T follicular helper cell (primary cell): ENCODE data around the gene S100A11.
"Not testable (repeated sequence)": the region's sequence is repeated elsewhere in the genome, so short reads cannot be mapped to it uniquely, and the experiment has no call there.

Source experiments
- DNase-seq: peaks from one replicate; pipeline ENCODE4 v3.0.0-alpha.2; 2020; ENCODE audit warnings: low read depth
- total RNA-seq, 2 experiments: gene quantifications; one replicate each; lab custom pipeline; 2026; lab: John Stamatoyannopoulos, UW

Gene S100A11
- 30.3 to 98.7 reads per million in 2 experiments for total RNA-seq

DNA sequence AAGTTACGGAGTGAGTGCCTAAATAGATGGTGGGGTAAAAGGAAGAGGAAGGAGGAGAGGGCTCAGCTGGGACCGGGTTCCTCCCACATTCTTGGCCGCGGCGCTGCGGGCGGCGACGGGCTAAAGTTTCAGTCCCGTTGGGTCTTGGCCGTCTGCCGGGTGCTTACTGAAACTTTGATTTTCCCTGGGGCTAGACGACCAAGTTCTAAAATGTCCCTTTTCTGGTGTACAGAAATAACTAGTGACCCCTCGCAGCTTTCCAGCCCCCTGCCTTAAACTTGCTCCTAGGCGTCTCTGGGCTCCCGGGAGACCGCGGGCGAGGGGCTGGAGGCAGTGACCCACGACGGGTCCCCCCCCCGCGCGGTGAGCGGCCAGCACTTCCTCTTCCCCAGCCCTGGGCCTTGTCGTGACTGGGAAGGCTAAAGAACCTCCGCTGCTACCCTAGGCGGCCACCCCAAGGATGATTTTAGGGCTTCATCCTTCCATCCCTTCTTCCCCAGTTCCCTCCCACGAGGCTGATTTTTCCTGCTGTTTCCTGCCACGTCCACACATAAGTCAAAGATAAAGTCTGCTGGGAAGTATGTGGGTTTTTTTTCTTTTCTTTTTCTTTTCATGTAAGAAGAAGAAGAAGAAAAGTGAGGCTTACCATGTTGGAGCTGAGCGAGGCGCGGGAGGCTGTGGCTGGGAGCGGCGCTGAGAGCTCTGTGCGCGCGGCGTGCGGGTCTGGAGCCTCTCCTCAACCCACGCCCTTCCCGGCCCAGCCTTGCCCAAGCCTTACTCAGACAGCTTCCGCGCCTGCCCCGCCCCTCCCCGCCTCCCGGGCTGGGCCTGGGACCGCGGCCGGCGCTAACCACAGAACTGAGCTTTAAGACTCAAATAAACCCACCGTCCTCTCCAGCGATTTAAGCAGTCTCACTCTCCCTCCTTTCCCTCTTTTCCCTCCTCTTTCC lies at the start of gene S100A11:
Gene S100A11, minus strand, starts transcription at position 738 of the 950 bp plus-strand sequence. Its CDS starts 89 bp downstream, at position 649.
- peak; percentile 41 for DNase-seq

DNA sequence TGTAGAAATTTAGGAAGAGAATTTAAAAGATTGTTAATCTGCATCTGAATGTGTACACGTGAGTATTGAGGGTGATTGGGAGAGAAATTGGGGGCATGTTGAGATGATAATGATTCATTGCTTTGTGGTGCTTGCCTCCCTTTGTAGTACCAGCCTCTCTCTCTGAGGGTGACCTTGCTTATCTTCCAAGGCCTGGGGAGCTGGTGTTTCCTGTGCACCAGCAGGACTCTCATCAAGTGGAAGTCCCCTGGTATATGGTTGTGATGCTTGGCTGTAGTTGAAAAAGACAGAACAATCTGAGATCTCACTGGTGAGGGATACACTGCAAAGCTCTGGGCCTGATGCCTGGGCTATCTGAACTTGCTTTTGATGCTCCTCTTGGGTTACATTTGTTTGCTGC lies 48.0 kb upstream of the S100A11 start:
- no peak for DNase-seq

DNA sequence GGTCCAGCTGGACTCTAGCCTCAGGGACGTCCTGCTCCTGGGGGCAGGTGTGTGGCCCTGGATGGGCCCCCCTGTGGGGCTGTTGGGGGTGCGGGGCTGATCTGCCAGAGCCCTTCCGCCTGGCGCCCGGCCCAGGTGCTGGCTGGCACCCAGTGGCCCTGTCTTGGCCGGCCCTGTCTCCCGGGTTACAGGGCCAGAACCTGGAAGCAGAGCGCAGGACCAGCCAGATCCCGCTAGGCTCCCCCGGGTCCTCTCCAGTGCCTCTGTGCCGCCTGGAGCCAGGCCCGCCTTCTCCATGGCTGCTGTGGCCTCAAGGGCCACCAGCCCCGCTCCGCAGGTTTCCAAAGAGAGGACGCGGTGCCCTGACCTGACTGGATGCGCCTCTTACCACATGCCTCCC lies 44.2 kb upstream of the S100A11 start:
- DNase-seq, result not testable (repeated sequence)

DNA sequence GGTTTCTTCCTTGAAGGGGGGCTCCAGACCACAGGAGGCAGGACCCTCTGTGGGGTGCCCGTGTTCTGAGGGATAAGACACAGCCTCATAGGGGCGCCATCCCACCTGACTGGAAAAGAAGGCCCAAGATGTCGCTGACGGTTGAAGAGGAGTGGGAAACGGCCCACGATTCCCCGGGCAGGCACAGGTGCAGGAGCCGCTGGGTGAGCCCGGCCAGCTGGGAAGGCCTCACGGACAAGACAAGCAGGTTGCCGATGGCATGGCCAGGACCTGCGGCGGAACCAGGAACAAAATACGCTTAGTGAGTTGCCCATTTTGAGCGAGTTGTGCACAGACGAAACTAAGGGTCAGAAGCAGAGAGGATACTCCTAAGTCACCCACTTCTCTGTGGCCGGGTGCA lies 43.7 kb upstream of the S100A11 start:
- not testable (repeated sequence) for DNase-seq

DNA sequence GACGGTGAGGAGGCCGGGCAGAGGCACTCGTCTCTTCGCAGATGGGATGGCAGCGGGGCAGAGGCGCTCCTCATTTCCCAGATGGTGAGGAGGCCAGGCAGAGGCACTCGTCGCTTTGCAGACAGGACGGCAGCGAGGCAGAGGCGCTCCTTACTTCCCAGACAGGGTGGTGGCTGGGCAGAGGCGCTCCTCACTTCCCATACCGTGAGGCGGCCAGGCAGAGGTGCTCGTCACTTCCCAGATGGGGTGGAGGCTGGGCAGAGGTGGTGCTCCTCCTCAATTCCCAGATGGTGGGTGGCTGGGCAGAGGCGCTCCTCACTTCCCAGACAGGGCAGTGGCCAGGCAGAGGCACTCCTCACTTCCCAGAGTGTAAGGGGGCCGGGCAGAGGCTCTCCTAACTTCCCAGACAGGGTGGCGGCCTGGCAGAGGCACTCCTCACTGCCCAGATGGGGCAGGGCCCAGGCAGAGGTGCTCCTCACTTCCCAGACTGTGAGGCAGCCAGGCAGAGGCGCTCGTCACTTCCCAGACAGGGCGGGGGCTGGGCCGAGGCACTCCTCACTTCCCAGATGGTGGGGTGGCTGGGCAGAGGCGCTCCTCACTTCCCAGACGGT lies 42.1 kb upstream of the S100A11 start:
- DNase-seq, result no peak

DNA sequence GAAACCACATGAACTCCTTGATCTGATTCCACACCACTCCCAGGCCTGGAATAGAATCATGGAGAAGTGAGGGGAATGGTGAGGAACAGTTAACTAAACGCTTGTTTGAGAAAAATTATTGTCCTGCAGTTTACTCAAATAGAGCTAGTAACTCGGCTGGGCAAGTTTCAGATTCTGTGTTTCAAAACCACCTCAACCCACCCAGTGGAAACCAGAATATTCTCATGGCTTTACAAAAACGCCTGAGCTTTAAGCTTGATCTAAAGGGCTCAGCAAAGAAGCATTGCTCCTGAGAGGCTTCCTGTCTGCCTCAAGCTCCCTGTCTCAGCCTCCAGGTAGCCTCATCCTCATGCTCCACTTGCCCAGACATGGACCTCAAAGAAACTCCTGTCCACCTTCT lies 35.5 kb upstream of the S100A11 start:
- no peak for DNase-seq

DNA sequence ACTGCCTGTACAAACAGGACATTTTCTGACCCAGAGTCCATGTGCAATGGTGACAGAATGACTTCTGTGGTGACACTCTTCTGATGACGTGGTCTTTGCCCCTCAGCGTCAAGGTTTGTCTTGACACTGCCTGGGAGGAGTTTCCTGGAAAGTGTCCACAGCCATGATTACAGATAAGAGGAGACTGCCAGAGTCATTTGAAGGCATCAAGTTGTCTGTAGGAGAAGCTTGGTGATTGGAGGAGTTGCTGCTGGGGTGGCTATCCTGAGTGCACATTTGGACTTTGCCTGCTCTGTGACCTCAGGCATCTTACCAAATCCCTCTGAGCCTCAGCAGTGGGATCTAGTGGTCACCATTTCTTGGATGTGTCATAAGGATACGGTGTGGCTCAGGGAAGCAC lies 34.3 kb upstream of the S100A11 start:
- no peak for DNase-seq

DNA sequence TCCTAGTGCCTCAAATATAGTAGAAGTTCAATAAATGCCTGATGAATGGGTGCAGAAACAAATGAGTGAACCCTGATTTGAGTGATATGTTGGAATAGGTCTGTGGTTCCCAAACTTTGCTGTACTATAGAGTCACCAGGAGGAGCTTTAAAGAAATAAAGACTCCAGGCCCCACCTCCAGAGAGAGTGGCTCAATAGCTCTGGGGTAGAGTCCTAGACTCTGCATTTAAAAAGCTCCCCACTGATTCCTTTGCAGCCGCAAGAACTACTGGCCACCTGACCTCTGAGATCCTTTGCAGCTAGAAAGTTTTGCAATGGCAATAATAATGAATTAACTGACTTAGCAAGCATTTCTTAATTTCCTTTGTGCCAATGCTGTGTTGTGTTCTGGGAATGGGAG lies 31.1 kb upstream of the S100A11 start:
- no peak for DNase-seq

DNA sequence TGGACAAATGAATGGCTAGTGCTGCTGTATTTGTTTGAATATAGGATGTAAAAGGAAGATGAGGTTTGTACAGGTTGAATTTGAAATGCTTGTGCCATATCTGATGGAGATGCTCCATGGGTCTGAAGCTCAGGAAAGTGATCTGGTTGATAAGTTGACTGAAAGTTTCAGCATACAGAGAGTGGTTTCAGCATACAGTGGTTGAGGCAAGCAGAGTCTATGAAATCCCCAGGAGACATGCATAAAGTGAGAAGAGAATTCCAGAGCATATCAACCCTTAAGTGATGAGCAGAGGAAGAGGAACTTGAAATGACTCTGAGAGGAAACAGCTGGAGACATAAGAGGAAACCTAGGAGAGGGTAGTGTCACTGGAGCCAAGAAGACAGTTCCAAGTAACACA lies 30.3 kb upstream of the S100A11 start:
- DNase-seq, result no peak

DNA sequence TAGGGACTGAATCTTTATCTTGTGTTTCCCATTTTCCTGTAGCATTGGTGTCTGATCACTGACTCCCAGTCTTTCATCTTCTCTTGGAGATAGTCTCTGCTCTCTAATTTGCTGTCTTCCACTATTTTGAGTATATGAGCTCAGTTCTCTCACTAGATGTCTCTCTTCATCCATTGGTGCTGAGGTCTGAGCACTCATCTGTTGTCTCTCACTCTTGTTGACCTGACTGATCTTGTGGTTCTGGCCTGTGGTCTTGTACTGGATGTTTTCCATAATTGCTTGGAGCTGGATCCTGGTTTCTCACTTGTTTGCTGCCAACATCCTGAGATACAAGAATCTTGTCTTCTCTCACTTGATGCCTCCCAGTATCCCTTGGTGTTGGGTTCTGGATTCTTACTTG lies 25.1 kb upstream of the S100A11 start:
- no peak for DNase-seq

DNA sequence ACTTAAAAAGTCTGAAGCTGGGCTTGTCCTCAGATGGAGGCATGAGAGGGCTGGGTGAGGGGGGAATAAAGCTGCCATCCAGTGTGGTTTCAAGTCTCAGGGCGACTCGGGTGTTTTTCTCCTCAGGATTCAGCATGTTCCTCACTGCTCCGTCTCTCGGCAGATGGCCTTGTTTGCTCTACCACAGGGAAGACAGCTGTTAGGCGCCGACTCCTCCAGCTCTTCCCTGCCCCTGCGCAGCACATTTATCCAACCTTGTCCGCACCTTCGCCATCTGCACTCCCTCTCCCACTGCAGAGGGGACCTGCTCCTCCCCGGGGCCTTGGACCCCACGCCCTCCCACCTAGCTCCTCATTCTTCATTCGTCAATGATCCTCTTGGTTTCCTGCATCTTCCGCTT lies 16.6 kb upstream of the S100A11 start:
- DNase-seq, result no peak

DNA sequence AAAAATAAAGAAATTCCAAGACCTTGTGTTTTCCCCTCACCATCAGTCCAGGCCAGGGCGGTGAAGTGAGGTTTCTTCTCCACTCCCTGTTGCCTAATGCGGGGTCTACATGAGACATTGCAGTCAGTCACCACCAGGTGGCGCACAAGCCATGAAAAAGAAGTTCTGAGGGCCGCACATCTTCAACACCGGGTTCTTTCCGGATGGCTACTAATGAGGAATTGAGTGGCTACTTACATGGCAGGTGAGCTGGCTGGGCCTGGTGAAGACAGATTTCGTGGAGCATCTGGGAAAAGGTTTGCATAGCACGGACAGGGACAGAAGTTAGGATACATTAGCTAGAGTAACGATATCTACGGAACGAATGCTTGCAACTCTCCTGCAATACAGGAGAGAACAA lies 15.8 kb upstream of the S100A11 start:
- peak; percentile 73 for DNase-seq

DNA sequence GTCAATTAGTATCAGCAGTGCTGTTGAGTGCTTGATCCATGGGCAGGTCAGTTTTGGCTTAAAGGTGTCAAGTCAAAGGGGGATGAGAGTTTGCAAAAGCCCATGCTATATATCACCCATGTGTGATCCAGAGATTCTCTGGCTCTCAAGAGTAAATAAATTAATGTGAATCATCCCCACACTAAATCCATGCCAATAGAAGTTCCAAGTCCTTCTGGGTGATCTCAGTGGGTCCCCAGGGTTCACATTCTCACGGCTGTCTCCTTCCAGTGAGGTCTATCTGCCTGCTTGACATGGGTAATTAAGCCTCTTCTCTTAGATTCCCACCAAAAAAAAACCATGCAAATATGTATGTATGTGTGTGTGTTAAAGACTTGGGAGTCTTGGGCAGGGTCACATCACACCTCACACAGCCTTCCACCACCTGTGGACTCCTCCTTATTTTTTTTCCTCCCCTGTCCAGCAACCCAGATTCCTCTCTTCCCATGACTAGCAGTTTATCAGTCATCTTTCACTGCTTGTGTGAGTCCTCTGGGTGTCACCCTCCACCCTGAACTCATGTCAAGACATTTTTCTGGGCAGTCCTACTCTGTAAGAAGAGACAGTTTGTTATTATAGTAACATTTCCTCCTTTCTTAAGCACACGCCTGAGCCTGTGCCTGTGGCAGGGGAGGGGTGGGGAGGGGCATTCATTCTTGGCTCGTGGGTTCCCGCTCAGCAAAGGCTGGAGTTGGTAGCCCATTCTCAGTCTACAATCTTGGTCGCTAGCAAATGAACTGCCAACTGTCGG lies 14.3 kb upstream of the S100A11 start:
- DNase-seq, result no peak

DNA sequence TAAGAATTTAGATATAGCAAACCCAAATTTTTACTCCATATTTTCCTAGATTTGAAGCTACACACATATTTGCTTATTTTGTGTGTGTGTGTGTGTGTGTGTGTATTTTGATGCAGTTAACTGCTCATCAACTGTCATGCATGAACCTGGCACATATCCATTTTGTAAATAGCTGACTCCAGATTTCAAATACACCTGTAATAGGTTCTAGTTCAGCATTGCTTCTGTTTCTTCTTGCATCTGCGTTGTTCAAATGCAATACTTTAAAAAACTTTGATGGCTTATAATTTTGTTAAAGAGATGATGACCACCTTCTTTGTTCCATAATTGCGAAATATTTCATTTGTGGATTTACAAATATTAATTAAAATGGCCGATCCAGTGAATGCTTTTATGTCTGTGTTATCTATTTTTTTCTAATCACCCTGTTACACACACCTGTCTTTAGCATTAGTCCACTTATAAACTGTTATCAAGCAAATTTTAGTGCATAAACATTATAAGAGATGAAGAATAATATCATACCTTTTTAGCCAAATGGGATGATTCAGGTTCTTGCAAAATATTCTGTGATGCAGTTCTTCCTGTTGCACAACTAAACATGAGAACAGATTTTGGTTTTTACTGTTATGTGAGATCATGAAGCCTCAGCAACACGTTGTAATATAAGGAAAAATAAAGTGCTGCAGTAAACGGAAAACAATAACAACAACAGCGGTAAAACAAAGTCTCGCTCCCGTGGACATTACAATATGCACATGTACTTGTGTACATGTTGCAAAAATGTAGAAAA lies 12.7 kb upstream of the S100A11 start:
- no peak for DNase-seq

DNA sequence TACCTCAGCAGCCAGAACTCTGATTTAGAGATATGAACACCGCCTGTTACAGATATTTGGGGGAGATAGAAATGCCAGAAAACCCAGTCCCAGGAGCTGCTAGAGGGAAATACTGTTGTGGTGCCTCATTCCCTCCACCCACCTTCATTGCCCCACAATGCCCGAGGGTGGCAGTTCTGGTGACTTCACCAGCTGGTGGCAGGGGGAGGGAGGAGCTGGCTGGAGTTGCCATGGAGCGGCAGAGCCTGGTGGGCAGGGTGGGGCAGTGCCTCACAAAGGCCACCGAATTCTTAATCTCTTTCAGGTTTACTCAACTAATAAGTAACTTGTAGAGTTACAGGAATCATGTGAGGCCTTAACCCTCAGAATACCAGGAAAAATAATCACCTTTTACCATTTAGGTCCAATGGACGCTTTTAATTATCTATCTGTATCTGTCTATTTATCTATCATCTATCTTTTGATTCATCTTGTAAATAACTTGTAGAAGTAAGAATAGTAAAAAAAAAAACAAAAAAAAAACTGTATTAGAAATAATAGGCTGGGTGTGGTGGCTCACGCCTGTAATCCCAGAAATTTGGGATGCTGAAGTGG lies 11.7 kb upstream of the S100A11 start:
- DNase-seq, result peak; percentile 29

DNA sequence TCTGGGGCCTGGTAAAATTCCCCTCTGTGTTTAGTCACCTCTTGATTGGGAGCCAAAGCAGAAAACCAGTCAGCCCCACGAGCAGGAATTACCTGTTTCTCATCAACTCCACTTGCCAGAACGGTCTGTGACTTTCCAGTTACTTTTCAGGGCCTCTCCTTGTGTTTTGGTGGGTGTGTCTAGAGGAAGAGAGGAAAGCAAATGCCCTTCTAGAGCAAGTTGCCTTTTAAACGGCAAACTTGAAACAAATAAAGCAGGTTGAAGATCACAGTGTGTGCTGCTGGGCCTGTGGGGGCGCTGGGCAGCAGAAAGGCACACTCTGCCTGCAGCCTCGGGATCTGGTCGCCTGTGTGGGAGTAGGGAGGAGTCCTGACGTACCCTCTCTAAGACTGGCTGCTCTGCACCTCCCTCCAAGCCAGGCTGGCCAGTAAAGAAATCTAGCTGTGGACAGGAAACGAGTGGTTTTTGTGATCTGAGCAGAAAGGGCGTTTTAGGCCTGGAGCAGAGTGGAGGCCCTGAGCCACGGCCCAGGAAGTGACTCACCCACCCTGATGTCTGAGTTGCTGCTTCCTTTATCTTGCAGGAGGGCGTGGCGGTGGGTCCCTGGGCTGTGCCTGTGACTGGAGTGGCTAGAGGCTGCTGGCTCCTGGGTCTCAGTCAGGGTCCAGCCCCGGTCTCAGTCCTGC lies 11.1 kb upstream of the S100A11 start:
- peak; percentile 73 for DNase-seq

DNA sequence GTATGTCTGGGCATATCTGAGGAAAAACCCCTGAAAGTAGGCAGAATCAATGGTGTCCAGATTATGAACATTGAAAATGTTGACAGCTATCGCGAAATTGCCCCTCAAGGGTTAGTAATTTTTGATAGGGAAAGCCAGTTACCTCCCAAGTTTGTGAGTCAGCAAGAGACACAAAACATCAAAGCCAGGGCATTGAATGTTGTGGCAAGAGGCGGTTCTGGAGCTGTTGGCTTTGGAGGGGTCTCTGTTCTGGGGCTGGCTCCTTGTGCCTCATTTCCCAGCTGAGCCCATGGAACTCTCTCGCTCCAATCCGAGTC lies 10.6 kb upstream of the S100A11 start:
- DNase-seq, result no peak

DNA sequence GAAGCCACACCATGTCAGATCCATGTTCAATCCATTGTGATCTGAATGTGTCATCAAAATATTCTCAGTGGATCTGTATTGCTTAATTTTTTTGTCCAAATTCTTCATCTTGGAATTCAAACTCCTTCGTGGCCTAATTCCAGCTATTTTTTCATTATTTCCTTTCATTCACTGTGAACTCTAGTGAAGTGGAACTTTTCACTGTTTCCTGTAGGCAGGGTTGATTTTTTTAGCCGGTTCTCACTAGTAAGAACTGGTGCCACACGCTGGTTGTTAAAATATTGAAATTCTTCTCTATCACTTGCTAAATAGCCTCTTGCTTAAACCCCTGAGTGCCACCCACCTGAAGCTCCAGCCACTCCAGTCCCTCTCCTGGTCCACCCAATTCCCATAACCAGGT lies 7.6 kb upstream of the S100A11 start:
- no peak for DNase-seq

DNA sequence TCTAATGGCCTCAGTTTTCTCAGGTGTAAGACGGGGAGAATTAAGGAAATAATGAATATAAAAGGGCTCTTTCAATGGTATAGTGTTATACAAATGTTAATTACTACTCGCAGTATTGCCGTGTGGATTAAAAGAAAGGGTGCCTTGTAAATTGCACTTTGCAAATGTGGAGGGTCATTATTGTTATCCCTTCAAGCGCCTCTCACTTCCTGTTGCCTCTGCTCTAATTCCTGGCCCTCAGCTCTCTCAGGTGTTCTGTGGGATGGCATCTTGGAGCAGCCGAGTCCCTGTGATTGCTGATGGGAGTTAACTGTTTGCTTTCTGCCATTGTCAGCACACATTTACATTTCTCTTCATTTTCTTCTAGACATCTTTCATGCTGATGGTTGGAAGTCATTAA lies 7.1 kb upstream of the S100A11 start:
- DNase-seq, result no peak

DNA sequence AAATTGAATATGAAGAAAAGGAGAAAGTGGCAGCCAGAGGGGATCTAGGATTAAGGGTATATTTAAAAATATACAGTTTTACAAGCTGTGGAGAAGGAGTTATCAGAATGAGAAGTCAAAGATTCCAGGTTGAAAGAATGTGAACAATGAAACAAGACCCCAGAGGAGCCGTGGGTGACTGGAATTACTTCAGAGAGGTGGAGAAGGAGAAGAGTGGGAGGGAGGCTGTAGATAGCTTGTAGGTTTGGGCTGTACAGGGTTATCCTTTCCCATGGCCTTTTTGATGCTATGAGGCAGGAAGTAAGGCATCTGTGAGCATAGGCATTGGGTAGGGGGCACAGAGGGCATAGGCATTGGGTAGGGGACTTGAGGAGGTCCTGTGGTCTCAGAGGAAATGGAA lies 5.2 kb upstream of the S100A11 start:
- no peak for DNase-seq

DNA sequence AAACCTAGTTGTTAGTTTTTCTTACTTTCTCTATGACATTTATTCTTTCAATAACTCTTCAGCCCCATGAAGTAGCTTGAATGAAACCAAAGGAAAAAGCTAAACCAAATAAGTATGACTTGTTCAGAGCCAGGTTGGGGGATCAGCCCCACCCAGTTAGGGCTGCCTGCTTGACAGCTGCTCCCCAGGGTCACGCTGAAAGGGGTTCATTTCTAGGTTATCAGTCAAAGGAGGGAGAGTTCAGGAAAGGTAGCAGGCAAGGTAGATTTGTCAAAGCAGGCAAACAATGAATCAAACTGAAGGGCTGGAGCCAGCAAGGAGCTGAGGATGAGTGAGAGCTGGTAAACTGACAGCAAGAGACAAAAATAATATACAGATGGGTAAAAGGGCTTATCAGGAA lies 3.1 kb upstream of the S100A11 start:
- no peak for DNase-seq
